Measurements from ENCODE around the gene FASTKD1. TPM values are rescaled to one million over a fixed set of nuclear protein-coding genes. Genes with fewer than 3 reads are reported as not detected.
"Not testable (repeated sequence)": the region's sequence is repeated elsewhere in the genome, so short reads cannot be mapped to it uniquely, and the experiment has no call there.

FASTKD1 gene, protein sequence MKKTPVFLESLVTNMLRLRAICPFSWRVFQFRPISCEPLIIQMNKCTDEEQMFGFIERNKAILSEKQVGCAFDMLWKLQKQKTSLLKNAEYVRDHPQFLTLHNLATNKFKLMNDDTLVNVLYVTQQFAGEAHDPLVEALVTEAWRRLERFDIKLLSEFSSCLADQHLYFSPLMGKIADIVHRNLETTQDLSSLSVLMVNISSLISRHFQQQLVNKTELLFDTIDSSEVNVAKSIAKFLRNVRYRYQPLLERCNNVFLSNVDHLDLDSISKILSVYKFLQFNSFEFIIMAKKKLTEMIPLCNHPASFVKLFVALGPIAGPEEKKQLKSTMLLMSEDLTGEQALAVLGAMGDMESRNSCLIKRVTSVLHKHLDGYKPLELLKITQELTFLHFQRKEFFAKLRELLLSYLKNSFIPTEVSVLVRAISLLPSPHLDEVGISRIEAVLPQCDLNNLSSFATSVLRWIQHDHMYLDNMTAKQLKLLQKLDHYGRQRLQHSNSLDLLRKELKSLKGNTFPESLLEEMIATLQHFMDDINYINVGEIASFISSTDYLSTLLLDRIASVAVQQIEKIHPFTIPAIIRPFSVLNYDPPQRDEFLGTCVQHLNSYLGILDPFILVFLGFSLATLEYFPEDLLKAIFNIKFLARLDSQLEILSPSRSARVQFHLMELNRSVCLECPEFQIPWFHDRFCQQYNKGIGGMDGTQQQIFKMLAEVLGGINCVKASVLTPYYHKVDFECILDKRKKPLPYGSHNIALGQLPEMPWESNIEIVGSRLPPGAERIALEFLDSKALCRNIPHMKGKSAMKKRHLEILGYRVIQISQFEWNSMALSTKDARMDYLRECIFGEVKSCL
- total RNA-seq: 13.5 and 25.9 TPM in 2 replicates

GRCh38 chr2:169573160-169573973 is at the start of gene FASTKD1:
TSS of gene FASTKD1 (minus strand) at chr2:169573865. CDS start at chr2:169572029, 1,836 bp downstream.
- no peak for TF ChIP-seq CTCF (IDR thresholded peaks at IDR 0.05; ENCODE audit: insufficient read depth, low read depth, low read length)
- DNase-seq (ENCODE audit: low read depth): peak; percentile 90
- H3K4me3 ChIP-seq (ENCODE audit: low read depth, low read length): peak within 1 kb of the TSS; percentile 77

DNA sequence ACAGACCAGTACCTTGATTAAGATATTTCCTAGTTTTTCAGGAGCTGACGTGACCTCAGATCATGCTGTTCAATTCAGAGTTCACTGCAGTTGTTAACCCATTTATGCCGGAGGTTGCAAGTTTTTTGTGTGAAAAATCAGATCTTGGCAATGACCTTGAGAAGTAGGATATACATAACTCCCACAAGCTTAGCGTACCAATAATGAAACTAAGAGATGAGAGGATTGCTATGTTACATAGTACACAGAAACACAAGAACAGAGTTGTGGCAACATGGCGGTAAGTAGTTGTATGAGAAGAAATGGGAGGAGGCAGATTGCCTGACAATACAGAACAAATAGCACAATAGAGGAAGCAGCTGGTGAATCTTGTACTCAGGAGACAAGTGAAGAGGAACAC is 49.6 kb upstream of the FASTKD1 start:
- TF ChIP-seq CTCF (IDR thresholded peaks at IDR 0.05; ENCODE audit: insufficient read depth, low read depth, low read length): no peak
- no peak for DNase-seq (ENCODE audit: low read depth)
- H3K4me3 ChIP-seq (ENCODE audit: low read depth, low read length): no peak overlapping the region

- no peak for DNase-seq (ENCODE audit: low read depth)
- H3K4me3 ChIP-seq (ENCODE audit: low read depth, low read length): no peak overlapping the region
- TF ChIP-seq CTCF (IDR thresholded peaks at IDR 0.05; ENCODE audit: insufficient read depth, low read depth, low read length): no peak
Measured at GRCh38 chr2:169620509-169620908, 46.8 kb upstream of the FASTKD1 start.

- peak; percentile 45 for DNase-seq (ENCODE audit: low read depth)
- no peak overlapping the region for H3K4me3 ChIP-seq (ENCODE audit: low read depth, low read length)
- TF ChIP-seq CTCF (IDR thresholded peaks at IDR 0.05; ENCODE audit: insufficient read depth, low read depth, low read length): no peak
Measured at GRCh38 chr2:169619946-169620345, 46.3 kb upstream of the FASTKD1 start.

- not testable (repeated sequence) for H3K4me3 ChIP-seq (ENCODE audit: low read depth, low read length); DNase-seq (ENCODE audit: low read depth)
Measured at GRCh38 chr2:169615982-169616381, 42.3 kb upstream of the FASTKD1 start.

GRCh38 chr2:169613876-169614275 is 40.2 kb upstream of the FASTKD1 start:
- no peak for DNase-seq (ENCODE audit: low read depth)
- TF ChIP-seq CTCF (IDR thresholded peaks at IDR 0.05; ENCODE audit: insufficient read depth, low read depth, low read length): no peak
- no peak overlapping the region for H3K4me3 ChIP-seq (ENCODE audit: low read depth, low read length)
